GM18870 (cell line): ENCODE measurements around the gene AFF1.
A peak's percentile ranks its signal among the peaks of the same experiment; 100 is the strongest.
"Not testable (repeated sequence)": the region's sequence is repeated elsewhere in the genome, so short reads cannot be mapped to it uniquely, and the experiment has no call there.

Source experiments
- ATAC-seq: cut with Tn5 transposase; IDR thresholded peaks from one replicate; pipeline ENCODE4 v1.9.1; 2021; ENCODE audit warnings: moderate library complexity; ENCODE audit not compliant: unreplicated experiment

The AFF1 gene

DNA sequence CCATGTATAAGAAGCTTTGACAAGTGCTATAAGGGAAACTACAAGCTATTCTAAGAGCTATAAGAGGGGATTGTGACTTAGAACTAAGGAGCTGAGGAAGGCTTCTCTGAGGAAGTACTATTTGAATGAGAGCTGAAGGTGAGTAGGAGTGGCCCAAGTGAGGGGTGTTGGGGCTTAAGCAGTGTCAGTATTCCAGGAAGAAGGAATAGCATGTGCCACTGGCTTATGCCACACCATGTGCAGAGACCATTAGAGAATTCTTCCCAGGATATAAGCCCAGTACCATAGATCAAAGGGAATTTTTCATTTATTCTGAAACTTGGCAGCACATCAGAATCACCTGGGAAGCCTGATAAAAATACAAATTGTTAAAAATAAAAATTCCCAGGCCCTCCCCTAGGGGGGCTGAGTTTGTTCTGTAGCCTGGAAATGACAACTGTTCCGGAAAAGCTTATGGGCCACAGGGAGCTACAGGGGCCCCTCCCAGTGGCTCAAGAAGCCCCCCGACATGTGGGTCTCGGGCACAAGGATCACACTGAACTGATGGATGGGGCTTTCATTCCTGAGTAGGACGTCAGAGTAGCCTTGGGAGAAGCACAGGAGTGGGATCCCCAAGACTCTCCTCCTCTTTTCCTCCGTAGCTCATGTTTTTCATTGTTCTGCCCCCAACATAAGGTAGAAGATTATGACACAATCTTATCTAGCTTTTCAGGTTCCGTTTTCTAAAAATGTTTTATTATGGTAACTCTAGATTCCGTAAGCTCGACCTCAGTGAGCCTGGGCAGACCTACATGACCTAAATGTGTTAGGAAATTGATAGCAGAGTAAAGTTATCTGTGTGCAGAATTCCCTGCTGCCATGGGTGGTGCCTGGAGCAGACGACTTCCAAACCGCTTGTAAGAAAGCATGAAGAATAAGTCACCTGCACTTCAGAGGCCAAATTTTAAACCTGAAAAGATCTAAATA, 119.3 kb downstream of the AFF1 start:
- ATAC-seq: no peak

DNA sequence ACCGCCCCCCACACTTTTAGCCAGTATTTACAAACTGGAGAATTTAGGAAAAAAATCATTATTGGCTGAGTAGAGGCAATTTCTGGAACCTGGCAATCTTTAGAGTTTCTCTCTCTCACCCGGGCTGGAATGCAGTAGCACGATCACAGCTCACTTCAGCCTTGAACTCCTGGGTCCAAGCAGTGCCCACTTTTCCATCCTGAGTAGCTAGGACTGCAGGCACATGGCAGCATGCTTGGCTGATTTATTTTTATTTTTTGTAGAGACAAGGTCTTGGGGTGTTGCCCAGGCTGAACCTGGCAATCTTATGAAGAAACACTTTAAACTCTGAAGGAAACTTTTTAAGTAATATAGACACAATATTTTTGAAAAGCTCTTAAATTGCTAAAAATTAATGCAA, 120.1 kb downstream of the AFF1 start:
- no peak for ATAC-seq

DNA sequence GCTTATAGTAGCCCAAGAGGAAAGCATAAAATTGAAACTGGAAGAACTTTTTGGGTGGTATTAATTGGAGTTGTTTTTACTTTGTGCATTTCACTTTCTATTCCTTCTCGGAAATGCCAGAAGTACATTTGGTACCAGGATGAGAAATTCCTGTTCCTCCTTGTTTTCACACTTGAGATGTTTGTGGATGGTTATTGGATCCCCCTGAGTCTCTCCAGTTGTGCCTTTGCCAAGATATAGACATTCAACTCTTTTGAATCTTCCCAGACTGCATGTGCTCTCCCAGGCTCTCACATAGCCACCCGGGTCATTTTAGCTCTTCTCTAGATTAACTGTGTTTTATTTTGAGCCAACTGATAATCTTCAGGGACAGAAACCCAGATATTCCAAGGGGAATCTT, 120.5 kb downstream of the AFF1 start:
- no peak for ATAC-seq

DNA sequence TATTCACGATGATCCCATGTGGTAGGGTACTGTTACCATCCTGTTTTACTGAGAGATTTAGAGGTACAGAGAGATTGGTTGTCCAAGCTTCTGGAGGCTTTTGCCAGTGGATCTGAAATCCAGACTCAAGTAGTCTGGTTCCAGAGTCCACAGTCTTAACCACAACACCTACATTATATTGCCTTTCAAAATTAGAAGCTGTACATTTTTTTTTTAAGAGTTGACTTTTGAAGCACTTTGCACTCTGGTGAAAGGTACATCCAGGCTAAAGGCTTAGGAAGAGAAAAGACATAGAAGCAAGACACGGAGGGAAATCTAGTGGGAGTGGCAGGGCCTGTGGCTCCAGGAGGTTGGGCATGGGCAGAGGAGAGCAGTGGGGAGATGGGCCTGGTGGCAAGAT, 122.1 kb downstream of the AFF1 start:
- ATAC-seq: no peak

DNA sequence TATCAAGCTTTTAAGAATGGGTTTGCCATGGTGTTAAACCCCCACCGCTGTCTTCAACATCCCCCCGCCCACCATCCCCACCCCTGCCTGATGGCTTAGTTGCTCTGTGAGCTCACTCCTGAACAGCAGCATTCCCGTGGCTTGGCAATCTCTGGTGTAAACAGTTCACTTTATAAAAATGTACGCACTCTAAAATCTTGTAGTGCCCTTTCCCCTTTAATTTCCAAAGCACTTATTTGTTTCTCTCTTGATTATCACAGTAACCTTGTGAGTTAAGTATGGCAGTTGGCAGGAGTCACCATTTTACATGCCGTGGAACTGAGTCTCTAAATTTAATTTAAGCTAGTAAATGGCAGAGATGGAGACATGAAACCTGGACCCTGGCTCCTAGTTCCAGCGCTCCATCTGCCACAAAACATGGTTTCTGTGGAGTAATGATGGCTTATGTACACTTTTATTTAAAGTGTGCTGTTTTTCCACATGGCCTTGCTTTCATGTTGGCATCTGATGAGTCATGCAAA, 123.1 kb downstream of the AFF1 start:
- ATAC-seq: no peak

DNA sequence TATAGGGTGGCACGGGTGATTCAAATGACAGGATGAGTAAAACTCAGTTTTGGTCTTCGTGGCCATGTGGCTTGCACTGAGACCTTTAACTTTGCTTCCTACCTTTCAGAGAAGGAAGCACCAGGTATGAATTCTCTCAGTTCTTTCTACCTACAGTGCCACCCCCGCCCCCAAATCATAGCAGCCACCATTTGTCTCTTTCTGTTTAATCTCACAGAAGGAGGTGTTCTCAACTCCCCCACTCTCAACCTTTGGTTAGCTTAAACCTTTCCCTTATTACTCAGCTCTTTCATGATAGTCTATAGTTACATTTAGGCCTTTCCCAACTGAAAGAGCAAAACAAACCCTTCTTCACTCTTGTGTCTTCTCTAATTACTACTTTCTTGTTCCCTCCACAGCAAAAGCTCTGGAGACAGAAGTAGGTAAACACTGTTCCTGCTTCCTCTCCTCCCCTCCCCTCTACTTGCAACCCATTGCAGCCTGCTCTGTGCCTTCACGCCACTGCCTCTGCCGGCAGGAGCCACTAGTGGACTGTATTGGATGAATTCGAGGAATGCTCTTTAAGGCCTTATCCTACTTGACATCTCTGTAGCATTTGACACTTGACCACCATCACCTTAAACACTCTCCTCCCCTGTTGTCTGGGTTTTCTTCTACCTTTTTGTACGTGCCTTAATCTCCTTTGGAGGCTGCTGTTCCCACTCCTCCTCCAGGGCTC, 123.7 kb downstream of the AFF1 start:
- peak; percentile 37 for ATAC-seq

DNA sequence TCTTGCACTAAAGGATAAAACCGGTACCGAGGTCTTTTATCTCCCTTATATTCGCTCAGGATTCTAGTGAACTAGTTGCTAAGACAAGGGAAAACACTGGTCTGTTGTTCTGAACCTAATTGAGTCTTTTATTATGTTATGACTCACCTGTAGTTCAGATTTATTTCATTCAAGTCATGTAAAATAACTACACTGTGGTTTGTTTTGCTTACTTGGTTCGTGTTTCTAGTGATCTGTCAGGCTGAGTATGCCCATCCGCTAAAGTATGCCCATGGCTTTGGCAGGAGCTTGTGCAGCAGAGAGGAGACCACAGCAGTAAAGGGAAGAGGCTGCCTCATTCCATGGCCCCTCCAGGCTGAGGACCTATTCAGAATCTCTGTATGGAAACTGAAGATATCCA, 126.1 kb downstream of the AFF1 start:
- no peak for ATAC-seq

DNA sequence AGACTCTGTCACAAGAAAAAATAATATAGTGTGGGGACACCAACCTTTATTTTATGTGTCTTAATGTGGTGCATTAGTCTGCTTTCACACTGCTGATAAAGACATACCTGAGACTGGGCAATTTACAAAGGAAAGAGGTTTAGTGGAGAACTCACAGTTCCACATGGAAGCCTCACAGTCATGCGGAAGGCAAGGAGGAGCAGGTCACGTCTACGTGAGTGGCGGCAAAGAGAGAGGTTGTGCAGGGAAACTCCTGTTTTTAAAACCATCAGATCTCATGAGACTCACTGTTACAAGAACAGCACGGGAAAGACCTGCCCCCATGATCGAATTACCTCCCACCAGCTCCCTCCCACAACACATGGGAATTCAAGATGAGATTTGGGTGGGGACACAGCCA, 130.2 kb downstream of the AFF1 start:
- no peak for ATAC-seq

DNA sequence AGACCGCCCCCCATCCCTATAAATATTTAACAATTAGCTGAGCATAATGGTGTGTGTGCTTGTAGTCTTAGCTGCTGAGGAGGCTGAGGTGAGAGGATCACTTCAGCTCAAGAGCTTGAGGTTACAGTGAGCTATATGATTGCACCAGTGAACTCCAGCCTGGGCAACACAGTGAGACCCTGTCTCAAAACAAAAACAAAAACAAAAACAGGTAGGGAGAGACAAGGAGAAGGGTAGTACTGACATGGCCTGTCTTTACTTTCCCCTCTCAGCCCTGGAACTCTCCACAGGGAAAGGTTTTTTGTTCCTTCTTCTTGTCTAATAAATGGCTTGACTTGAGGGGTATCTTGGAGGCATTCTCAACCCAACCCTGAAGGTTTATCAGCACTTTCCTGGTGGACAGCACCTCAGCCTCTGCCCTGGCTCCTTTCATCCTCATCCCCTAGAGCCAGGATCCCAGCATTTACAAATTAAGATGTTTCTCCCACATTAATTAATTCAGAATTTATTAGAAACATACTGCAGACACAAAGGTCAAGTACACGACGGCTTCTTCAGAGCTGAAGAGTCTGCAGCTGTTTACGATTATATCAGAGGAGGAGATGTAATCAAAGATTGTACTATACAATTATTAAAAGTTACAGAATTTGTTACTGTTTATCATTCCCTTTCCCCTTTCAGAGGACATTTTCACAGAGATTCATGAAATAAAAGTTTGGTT, 131.8 kb downstream of the AFF1 start:
- ATAC-seq: no peak

DNA sequence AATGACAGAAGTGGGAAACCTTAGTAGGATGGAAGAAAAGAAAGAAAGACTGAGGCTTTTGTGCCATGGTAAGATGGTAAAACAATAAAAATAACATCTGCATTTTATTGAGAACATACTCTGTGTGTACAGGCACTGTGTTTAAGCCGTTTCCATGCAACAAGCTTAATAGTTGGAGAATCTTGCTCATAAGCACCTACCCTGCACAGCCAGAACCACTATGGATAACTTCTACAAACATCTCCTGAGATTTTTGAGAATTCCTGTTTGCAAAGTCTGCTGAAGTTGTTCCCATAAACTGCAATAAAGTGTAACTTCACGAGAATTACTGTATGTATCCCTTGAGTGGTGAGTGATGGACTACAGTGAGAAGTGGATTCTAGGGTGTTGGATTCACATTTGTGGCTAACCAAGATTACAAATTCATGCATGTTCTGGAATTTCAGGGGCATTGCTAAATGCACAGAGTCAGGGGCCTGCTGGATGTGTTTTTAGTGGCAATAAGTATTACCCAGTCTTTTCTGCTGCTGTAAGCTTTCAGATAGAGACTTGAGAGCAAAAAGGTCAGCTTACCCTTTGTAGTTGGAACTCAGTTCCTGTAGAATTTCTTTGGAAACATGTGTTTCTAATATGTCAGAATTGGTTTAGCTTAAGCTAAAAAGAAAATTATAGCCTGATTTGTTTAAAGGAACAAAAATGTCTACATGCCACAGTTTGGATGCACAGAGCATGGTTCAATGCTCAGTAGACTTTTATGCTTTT, 132.5 kb downstream of the AFF1 start:
- no peak for ATAC-seq

DNA sequence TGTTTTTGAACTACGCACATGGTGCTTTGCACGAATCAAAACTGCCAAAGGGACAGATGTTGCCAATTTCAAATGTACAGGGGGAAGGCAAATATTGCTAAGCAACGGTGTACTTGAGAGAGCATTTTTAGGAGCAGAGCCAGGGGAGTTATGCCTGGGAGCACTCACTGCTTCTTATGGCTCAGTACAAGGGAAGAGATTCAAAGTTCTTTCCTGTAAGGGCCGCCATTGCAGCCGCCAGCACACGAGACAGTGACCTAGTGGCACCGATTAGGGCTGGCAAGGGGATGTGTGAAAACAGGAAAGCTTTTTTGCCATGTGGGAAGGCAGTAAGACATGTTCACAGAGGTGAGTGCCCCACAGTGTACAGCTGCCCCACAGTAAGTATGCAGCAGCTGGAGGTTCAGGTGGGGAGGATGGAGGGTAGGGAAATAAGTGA, 133.8 kb downstream of the AFF1 start:
- no peak for ATAC-seq

DNA sequence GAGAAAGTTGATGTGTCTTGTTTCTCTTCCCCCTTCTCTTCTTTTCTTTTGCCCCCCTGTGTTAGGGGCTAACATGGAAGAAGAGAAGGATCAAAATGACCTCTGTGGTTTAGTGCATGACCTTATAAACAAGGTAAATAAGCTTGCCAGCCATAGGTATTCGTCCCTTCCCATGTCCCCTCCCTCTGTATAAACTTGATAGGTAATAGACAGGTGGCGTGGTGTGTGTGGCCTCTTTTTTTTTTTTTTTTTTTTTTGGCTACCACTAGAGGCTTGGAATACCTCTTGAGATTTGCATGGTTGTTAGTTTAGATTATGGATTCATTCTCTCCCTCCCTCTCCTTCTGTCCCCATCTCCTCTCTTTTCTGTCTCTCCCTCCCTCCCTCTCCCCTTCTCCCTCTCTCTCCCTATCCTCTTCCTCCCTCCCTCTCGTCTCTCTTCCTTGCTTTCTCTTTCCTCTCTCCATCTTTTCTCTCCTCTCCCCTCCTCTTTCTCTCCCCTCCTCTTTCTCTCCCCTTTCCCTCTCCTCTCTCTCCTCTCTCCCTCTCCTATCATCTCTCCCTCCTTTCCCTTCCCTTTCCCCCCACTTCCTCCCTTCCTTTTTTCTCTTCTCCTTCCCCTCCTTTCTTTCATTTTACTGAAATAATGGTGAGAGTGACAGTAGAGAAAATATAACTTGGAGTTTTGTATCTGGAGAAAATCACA, 134.4 kb downstream of the AFF1 start:
- no peak for ATAC-seq

DNA sequence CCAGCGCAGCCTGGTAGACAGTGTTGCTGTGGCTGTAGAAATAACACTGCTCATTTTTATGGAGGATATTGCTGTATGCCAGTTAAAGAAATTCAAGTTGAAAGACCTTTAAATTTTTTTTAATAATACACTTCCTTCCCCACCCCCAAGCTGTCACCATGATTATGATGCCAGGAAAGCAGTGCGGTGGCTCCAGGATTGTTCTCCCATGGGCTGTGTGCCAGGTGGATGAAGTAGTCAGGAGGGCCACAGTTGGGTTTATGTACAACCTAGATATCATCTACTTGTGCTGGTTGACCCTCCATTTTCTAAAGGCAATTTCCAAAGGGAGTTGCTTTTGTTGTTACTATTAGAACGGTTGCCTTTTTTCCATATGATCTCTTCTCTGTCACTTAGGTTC, 136.6 kb downstream of the AFF1 start:
- no peak for ATAC-seq

DNA sequence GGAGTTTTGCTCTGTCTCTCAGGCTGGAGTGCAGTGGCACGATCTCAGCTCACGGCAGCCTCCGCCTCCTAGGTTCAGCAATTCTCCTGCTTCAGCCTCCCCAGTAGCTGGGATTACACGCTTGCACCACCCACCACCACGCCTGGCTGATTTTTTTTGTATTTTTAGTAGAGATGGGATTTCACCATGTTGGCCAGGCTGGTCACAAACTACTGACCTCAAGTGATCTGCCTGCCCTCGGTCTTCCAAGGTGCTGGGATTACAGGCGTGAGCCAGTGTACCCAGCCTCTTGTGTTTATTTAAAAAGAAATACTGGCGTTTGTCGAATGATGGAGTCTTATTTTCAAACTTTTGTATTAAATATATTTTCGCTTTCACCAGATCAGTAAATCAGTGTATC, 137.7 kb downstream of the AFF1 start:
- not testable (repeated sequence) for ATAC-seq

DNA sequence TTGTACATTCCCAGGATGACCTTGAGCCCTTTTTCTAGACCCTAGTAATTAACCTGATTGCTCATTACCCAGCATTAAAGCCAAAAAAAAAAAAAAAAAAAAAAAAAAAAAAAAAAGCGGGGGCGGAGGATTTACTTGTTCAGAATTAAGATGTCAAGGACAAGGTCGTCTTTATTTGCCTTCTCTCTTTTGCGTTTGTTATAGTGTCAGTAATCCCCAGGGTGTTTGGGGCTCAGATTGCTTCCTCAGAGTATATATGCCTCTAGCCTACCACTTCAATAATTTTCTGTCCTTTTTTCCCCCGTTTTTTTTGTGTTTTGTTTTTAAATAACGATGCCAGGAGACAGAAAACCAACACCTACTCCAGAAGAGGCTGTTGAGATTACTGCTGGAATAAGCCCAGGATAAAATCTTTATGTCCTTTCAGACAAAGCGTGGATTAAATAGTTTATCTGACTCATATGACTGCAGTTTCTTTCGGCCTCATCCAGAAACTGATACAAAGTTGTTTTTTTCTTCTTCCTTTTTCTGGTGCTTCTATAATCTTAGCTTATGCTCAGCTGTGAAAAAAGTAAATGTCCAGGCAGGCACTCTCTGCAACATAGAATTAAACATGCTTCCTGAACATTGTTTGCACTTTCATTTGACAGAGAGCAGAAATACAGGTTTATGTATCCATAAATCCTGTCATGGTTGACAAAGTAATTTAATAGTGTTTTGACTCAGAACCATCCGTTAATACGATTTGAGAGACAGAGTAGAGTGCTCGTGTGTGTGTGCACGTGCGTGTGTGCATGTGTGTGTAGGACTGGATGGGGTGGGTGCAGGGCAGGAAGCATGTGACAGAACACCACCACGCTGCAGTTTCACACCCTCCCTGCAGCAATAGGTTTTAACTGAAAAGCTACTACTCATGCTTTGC, 138.6 kb downstream of the AFF1 start:
- peak; percentile 93 for ATAC-seq

DNA sequence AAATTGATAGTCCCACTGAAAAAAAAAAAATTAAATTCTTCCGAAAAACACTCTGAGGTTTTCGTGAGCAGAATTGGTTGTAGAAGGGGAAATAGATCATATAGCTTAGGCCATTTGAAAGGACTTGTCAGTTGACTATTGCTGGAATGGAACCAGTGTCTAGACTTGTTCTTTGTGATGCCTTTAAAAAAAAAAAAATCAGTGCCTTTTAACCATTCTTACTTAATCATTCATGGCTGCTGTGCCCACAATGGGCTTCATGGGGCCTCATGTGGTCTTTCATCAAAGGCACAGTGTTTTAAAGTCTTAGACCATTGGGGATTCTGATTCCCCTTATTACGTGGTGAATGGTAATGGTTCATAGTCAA, 139.3 kb downstream of the AFF1 start:
- ATAC-seq: no peak

DNA sequence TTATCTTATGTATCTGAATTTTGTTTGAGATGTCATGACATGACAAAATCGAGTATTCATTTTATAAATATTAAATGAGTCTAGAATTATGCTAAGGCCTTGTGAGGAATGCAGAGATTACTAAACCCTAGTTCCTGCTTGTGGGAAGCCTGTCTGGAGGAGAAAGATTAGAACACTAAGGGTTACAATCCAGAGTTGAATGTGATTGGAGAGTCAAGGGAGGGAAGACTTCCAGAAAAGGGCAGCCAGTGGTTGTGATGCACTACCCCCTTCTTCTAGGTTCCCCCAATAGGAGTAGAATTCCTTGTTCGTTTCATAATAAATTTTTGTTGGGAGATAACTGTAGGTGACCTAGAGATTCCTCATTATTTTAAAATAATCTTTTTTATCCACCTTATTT, 141.1 kb downstream of the AFF1 start:
- no peak for ATAC-seq

DNA sequence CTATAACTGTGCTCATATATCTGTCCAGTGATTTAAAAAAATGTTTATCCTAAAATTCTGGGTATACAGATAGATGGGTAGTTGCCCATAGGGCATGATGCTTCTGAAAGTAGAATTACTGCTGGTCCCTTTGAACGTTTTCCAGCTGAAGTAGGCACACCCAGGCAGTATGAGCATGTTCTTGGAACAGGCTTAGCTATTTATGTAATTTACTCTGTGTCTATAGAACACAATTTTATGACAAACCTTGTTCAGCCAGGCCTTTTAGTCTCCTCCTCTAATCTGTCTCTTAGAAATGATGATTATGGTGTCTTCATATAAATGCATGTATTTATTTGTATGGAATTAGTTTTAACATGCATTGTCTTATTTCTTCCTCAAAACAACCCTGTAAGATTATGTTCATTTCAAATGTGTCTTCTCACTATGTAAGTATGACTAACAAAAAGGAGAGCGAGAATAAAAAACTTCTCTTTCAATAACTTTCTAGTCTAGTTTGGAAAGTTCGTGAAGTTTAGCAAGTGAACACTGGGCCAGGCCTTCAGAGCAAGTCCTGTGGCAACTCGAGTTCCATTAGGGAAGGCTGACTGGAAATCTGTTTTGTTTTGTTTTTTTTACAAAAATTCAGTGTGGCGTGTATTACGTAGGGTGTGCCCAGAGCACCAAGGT, 142.0 kb downstream of the AFF1 start:
- ATAC-seq: no peak
